ENCODE data around the gene KRTAP19-6. TPM values are rescaled to one million over a fixed set of nuclear protein-coding genes. Genes with fewer than 3 reads are reported as not detected.

The KRTAP19-6 gene
- total RNA-seq, 1 experiment from 2014 or later: not detected

Other genes starting within 250 kb of the KRTAP19-6 start
- gene KRTAP26-1, start 221.5 kb downstream of the KRTAP19-6 start, total RNA-seq (2014; rRNA removed): not detected in 2 replicates
- gene KRTAP27-1, start 204.2 kb downstream of the KRTAP19-6 start, total RNA-seq (2014; rRNA removed): not detected in 2 replicates
- gene KRTAP23-1, start 193.3 kb downstream of the KRTAP19-6 start, total RNA-seq (2014; rRNA removed): not detected in 2 replicates
- gene KRTAP13-2, start 169.6 kb downstream of the KRTAP19-6 start, total RNA-seq (2014; rRNA removed): not detected in 2 replicates
- gene KRTAP13-1, start 145.8 kb downstream of the KRTAP19-6 start, total RNA-seq (2014; rRNA removed): not detected in 2 replicates
- gene KRTAP13-3, start 115.9 kb downstream of the KRTAP19-6 start, total RNA-seq (2014; rRNA removed): not detected in 2 replicates
- gene KRTAP13-4, start 111.6 kb downstream of the KRTAP19-6 start, total RNA-seq (2014; rRNA removed): not detected in 2 replicates
- not detected in 2 replicates for gene KRTAP15-1, start 101.6 kb downstream of the KRTAP19-6 start, total RNA-seq (2014; rRNA removed)
- gene KRTAP19-1, start 61.5 kb downstream of the KRTAP19-6 start, total RNA-seq (2014; rRNA removed): not detected in 2 replicates
- gene KRTAP19-2, start 54.4 kb downstream of the KRTAP19-6 start, total RNA-seq (2014; rRNA removed): not detected in 2 replicates
- not detected in 2 replicates for gene KRTAP19-3, start 49.9 kb downstream of the KRTAP19-6 start, total RNA-seq (2014; rRNA removed)
- gene KRTAP19-4, start 44.7 kb downstream of the KRTAP19-6 start, total RNA-seq (2014; rRNA removed): not detected in 2 replicates
- gene KRTAP19-5, start 39.7 kb downstream of the KRTAP19-6 start, total RNA-seq (2014; rRNA removed): not detected in 2 replicates
- gene KRTAP19-7, start 19.4 kb upstream of the KRTAP19-6 start, total RNA-seq (2014; rRNA removed): not detected in 2 replicates
- gene KRTAP22-2, start 48.5 kb upstream of the KRTAP19-6 start, total RNA-seq (2014; rRNA removed): not detected in 2 replicates
- not detected in 2 replicates for gene KRTAP6-3, start 50.6 kb upstream of the KRTAP19-6 start, total RNA-seq (2014; rRNA removed)
- gene KRTAP6-2, start 57.0 kb upstream of the KRTAP19-6 start, total RNA-seq (2014; rRNA removed): not detected in 2 replicates
- not detected in 2 replicates for gene KRTAP22-1, start 59.2 kb upstream of the KRTAP19-6 start, total RNA-seq (2014; rRNA removed)
- not detected in 2 replicates for gene KRTAP6-1, start 72.1 kb upstream of the KRTAP19-6 start, total RNA-seq (2014; rRNA removed)
- not detected in 2 replicates for gene KRTAP20-1, start 74.6 kb upstream of the KRTAP19-6 start, total RNA-seq (2014; rRNA removed)
- not detected in 2 replicates for gene KRTAP20-4, start 78.8 kb upstream of the KRTAP19-6 start, total RNA-seq (2014; rRNA removed)
- not detected in 2 replicates for gene KRTAP20-2, start 93.3 kb upstream of the KRTAP19-6 start, total RNA-seq (2014; rRNA removed)
- gene KRTAP20-3, start 101.0 kb upstream of the KRTAP19-6 start, total RNA-seq (2014; rRNA removed): not detected in 2 replicates
- not detected in 2 replicates for gene KRTAP21-3, start 176.9 kb upstream of the KRTAP19-6 start, total RNA-seq (2014; rRNA removed)
- not detected in 2 replicates for gene KRTAP21-2, start 205.4 kb upstream of the KRTAP19-6 start, total RNA-seq (2014; rRNA removed)
- not detected in 2 replicates for gene KRTAP21-1, start 213.6 kb upstream of the KRTAP19-6 start, total RNA-seq (2014; rRNA removed)